SHP77 treated with DMSO at 0.1 percent for 48 hours (cell line): ENCODE data around the gene AGXT.

Experiments
- DNase-seq: peaks from one replicate; lab custom pipeline; 2025; lab: John Stamatoyannopoulos, UW

Gene AGXT

GRCh38 chr2:240869109-240869955, 708 bp downstream of the AGXT start:
- no peak for DNase-seq

GRCh38 chr2:240869956-240870875, 1.6 kb downstream of the AGXT start:
- no peak for DNase-seq

GRCh38 chr2:240871071-240871958, 2.7 kb downstream of the AGXT start:
- DNase-seq: no peak

- no peak for DNase-seq
These were observed 3.9 kb downstream of the AGXT start for GRCh38 chr2:240872317-240873097.

- DNase-seq: no peak
These were observed 4.6 kb downstream of the AGXT start for GRCh38 chr2:240873098-240873788.

GRCh38 chr2:240873805-240874714, 5.4 kb downstream of the AGXT start:
- DNase-seq: no peak

- no peak for DNase-seq
These were observed 6.1 kb downstream of the AGXT start for GRCh38 chr2:240874715-240875227.

GRCh38 chr2:240875228-240876034, 6.8 kb downstream of the AGXT start:
- DNase-seq: no peak

- no peak for DNase-seq
These were observed 7.4 kb downstream of the AGXT start for GRCh38 chr2:240876035-240876474.

- DNase-seq: no peak
These were observed 8.0 kb downstream of the AGXT start for GRCh38 chr2:240876475-240877251.

GRCh38 chr2:240877460-240878340, 9.1 kb downstream of the AGXT start:
- DNase-seq: no peak

- DNase-seq: no peak
These were observed 9.8 kb downstream of the AGXT start for GRCh38 chr2:240878341-240878936.

GRCh38 chr2:240879105-240879504, 10.5 kb downstream of the AGXT start:
- DNase-seq: no peak

- peak; percentile 92 for DNase-seq
These were observed 13.3 kb downstream of the AGXT start for GRCh38 chr2:240881913-240882312.

- DNase-seq: no peak
These were observed 15.6 kb downstream of the AGXT start for GRCh38 chr2:240884221-240884620.

- DNase-seq: no peak
These were observed 16.1 kb downstream of the AGXT start for GRCh38 chr2:240884745-240885144.
